ENCODE data around the gene TRIM48.
"Not testable (repeated sequence)": the region's sequence is repeated elsewhere in the genome, so short reads cannot be mapped to it uniquely, and the experiment has no call there.

The TRIM48 gene

GRCh38 chr11:55261855-55262254 is at the start of gene TRIM48:
TSS of gene TRIM48 (plus strand) at chr11:55262155. CDS start at chr11:55262268, 113 bp downstream.
- not testable (repeated sequence) for DNase-seq

DNA sequence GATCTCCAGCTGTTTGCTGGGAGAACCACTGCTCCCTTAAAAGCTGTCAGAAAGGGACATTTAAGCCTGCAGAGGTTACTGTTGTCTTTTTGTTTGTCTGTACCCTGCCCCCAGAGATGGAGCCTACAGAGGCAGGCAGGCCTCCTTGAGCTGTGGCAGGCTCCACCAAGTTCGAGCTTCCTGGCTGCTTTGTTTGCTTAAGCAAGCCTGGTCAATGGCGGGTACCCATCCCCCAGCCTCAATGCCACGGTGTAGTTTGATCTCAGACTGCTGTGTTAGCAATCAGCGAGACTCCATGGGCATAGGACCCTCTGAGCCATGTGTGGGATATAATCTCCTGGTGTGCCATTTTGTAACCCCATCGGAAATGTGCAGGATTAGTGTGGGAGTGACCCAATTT is 23.6 kb upstream of the TRIM48 start:
- DNase-seq: not testable (repeated sequence)

GRCh38 chr11:55263081-55263480 is 1.1 kb downstream of the TRIM48 start:
- no peak for DNase-seq

Measured in NCI-H226 (cell line).